ENCODE results near the gene EEF2. TPM values are rescaled to one million over a fixed set of nuclear protein-coding genes. Genes with fewer than 3 reads are reported as not detected.
A peak's percentile ranks its signal among the peaks of the same experiment; 100 is the strongest.
"Not testable (repeated sequence)": the region's sequence is repeated elsewhere in the genome, so short reads cannot be mapped to it uniquely, and the experiment has no call there.

Gene EEF2
- total RNA-seq, 1 donor from 2014 or later: 3,028 TPM

- H3K4me1 Mint-ChIP-seq (ENCODE audit: low read depth): peaks cover 16% of the 10 kb centered on the region
- no peak overlapping the region for H3K4me3 Mint-ChIP-seq (ENCODE audit: low read depth)
- no peak overlapping the region for H3K27ac Mint-ChIP-seq
- DNase-seq (ENCODE audit: low spot score, unreplicated experiment): no peak
- no peaks in the 10 kb centered on the region for H3K27me3 Mint-ChIP-seq
- peaks cover 4% of the 10 kb centered on the region for H3K36me3 Mint-ChIP-seq (ENCODE audit: insufficient read depth)
- no peak for TF ChIP-seq CTCF (IDR thresholded peaks at IDR 0.05; ENCODE audit: unreplicated experiment)
- H3K9me3 Mint-ChIP-seq (ENCODE audit: low read depth): no peaks in the 10 kb centered on the region
Measured at GRCh38 chr19:4013886-4014540, 28.8 kb upstream of the EEF2 start.

GRCh38 chr19:4012975-4013634 lies 27.8 kb upstream of the EEF2 start:
- no peak for DNase-seq (ENCODE audit: low spot score, unreplicated experiment)
- Mint-ChIP-seq H3K4me3 (ENCODE audit: low read depth) (no peak overlapping the region), H3K27me3 (no peaks in the 10 kb centered on the region), H3K4me1 (ENCODE audit: low read depth) (peaks cover 23% of the 10 kb centered on the region), H3K36me3 (ENCODE audit: insufficient read depth) (peaks cover 4% of the 10 kb centered on the region), H3K9me3 (ENCODE audit: low read depth) (no peaks in the 10 kb centered on the region), H3K27ac (no peak overlapping the region)
- no peak for TF ChIP-seq CTCF (IDR thresholded peaks at IDR 0.05; ENCODE audit: unreplicated experiment)

- no peak overlapping the region for H3K4me3 Mint-ChIP-seq (ENCODE audit: low read depth)
- no peaks in the 10 kb centered on the region for H3K27me3 Mint-ChIP-seq
- H3K27ac Mint-ChIP-seq: peak overlapping the region; percentile 71
- H3K36me3 Mint-ChIP-seq (ENCODE audit: insufficient read depth): peaks cover 4% of the 10 kb centered on the region
- no peak for DNase-seq (ENCODE audit: low spot score, unreplicated experiment)
- H3K9me3 Mint-ChIP-seq (ENCODE audit: low read depth): no peaks in the 10 kb centered on the region
- no peak for TF ChIP-seq CTCF (IDR thresholded peaks at IDR 0.05; ENCODE audit: unreplicated experiment)
- peaks cover 23% of the 10 kb centered on the region for H3K4me1 Mint-ChIP-seq (ENCODE audit: low read depth)
Measured at GRCh38 chr19:4012092-4012974, 27.1 kb upstream of the EEF2 start.

GRCh38 chr19:4011430-4011829 lies 26.2 kb upstream of the EEF2 start:
- H3K36me3 Mint-ChIP-seq (ENCODE audit: insufficient read depth); H3K4me3 Mint-ChIP-seq (ENCODE audit: low read depth); H3K27me3 Mint-ChIP-seq; H3K9me3 Mint-ChIP-seq (ENCODE audit: low read depth); H3K27ac Mint-ChIP-seq; DNase-seq (ENCODE audit: low spot score, unreplicated experiment): not testable (repeated sequence)
- H3K4me1 Mint-ChIP-seq (ENCODE audit: low read depth): peaks cover 23% of the 10 kb centered on the region

GRCh38 chr19:4010808-4011110 lies 25.5 kb upstream of the EEF2 start:
- no peak overlapping the region for H3K4me3 Mint-ChIP-seq (ENCODE audit: low read depth)
- no peak overlapping the region for H3K27ac Mint-ChIP-seq
- H3K9me3 Mint-ChIP-seq (ENCODE audit: low read depth): no peaks in the 10 kb centered on the region
- TF ChIP-seq CTCF (IDR thresholded peaks at IDR 0.05; ENCODE audit: unreplicated experiment): no peak
- H3K36me3 Mint-ChIP-seq (ENCODE audit: insufficient read depth): peaks cover 4% of the 10 kb centered on the region
- H3K27me3 Mint-ChIP-seq: no peaks in the 10 kb centered on the region
- peaks cover 23% of the 10 kb centered on the region for H3K4me1 Mint-ChIP-seq (ENCODE audit: low read depth)
- no peak for DNase-seq (ENCODE audit: low spot score, unreplicated experiment)
